D721Med (cell line): ENCODE data around the gene KRTAP20-3.

Source experiments
- DNase-seq: peaks from one replicate; pipeline ENCODE4 v3.0.0; 2011; ENCODE audit warnings: low spot score; ENCODE audit not compliant: insufficient read length
- FAIRE-seq: peaks from 2 replicates; lab custom pipeline; 2011; peaks lifted over from hg19 to GRCh38; lab: Jason Lieb, UNC
- CTCF ChIP-seq: IDR thresholded peaks from 2 replicates; pipeline ENCODE4 v1.5.1; 2012; ENCODE audit warnings: mild to moderate bottlenecking, control low read depth; ENCODE audit not compliant: insufficient read depth; ENCODE audit errors: missing control alignments

Gene KRTAP20-3

DNA sequence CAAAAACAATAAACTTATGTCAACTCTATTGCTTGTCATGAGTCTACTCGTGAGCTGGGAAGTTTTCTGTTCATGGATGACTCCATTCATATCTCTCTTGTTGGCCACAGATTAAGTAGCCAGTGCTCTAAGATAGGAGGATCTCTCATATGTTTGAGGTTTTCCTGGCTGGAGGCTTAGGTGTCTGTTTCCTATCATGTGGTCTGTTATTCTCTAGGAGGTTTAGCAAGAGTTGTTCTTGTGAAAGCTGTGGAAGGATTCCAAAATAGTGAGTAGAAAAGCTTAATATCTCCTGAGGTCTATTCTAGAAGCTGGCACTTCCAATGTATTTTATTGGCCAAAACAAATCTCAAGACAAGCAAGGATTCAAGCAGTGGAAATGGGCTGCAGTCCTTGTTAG is 13.5 kb upstream of the KRTAP20-3 start:
- FAIRE-seq (no peak), DNase-seq (no peak)
- TF ChIP-seq CTCF, result no peak

DNA sequence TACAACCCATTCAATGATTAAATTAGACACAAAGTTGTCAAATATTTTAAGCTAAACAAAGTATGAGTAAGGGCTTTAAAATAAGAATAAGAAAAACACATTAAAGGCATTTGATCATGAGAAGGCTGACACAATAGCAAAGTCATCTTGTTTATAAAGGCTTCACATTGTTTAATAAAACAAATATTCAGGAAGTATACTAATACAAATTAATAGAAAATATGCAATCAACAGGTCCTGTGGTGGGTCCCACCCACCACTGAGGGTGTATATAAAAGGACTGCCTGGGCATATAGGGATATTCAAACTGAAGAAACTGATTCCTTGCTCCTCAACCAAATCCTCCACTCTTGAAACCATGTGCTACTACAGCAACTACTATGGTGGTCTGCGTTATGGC is 7.8 kb upstream of the KRTAP20-3 start, which contains the start of gene KRTAP20-2:
KRTAP20-2 (plus strand) TSS at position 301 of the 400 bp plus-strand sequence; CDS start at position 359, 58 bp downstream.
- DNase-seq (no peak), FAIRE-seq (no peak)
- TF ChIP-seq CTCF, result no peak

DNA sequence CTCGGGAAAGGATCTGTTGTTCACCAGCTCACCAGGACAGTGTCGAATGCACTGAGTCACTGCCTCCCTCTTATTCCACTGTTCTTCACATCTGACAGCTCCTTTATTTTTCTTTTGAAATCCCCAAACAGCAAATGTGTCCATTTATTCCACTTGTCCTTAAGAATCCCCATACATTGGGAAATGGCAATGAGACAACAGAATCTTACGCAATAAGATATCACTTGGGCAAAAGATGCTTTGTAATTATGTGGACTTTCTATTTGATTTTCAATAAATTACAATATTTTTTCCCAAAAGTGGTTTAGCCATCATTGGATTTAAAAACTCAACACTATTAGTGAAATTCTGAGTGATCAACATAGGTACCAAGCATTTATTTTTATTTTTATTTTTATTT is 4.0 kb upstream of the KRTAP20-3 start:
- TF ChIP-seq CTCF, result no peak
- DNase-seq (no peak), FAIRE-seq (no peak)

DNA sequence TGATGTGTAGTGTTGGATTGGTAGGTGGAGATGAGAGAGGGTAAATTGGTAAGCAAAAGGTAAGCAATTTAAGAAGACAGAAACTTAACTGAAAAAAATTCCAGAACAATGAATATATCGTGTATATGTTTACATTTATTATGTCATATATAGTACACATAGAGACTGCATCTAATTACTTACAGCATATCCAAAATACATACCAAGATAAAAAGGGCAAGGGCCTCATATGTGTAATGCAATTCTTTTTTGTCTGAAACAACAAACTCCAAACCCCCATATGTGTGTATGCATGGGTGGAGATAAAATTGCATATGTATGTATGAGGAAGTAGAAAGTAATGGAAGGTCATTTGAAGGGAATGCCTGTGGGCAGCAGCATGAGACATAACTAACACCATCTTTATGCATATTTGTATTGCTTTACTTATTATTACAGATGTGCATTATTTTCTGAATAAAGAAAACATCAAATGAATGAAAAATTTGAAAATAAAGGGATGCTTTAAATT is 4.3 kb downstream of the KRTAP20-3 start:
- DNase-seq (no peak), FAIRE-seq (no peak)
- no peak for TF ChIP-seq CTCF

DNA sequence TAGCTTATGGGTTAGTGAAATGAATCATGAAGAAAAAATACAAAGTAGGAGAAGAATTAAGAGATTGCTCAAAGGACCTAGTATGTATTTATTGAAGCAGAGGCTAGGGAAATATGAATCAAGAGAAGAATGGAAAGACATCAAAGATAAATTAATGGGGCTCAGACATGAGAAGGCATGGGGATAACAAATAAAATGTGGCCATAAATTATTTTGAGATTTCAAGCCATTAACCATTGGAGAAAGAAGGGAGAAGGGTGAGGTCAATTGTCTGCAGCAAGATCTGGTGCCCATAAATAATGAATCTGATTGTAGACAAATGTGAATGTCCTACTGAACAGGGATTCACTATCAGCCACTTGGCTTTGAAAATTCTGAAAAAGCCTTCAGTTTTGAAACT is 10.2 kb downstream of the KRTAP20-3 start:
- TF ChIP-seq CTCF, result no peak
- no peak for DNase-seq
- FAIRE-seq, result no peak

GRCh38 chr21:30668776-30669175 is 26.1 kb downstream of the KRTAP20-3 start:
- no peak for TF ChIP-seq CTCF
- FAIRE-seq, result no peak
- no peak for DNase-seq

GRCh38 chr21:30672985-30673650 is 30.5 kb downstream of the KRTAP20-3 start:
- TF ChIP-seq CTCF, result no peak
- DNase-seq (no peak), FAIRE-seq (no peak)
